Right atrium auricular region (tissue), 2 donors: ENCODE results near the gene NEDD4L. TPM values are rescaled to one million over a fixed set of nuclear protein-coding genes. Genes with fewer than 3 reads are reported as not detected.

Experiments used
- DNase-seq: peaks from one replicate; pipeline ENCODE4 v3.0.0-alpha.2; 2019; ENCODE audit warnings: low spot score
- H3K27ac ChIP-seq, 2 donors: fragments of 200-600 bp; sonication (generic); 1 replicate in 1 of 2; 2 replicates in 1 of 2; pipeline ENCODE4 v1.5.1; 2016 to 2019
- H3K27me3 ChIP-seq, 2 donors: fragments of 200-600 bp; sonication (generic); one replicate each; pipeline versions ENCODE4 v1.5.1 to v1.6.0; 2017 to 2019
- H3K36me3 ChIP-seq: fragments of 200-600 bp; sonication (generic); one replicate; pipeline ENCODE4 v1.5.1; 2016
- H3K4me1 ChIP-seq, 2 donors: fragments of 200-600 bp; sonication (generic); one replicate each; pipeline versions ENCODE4 v1.5.1 to v1.6.0; 2017 to 2019
- H3K4me3 ChIP-seq, 2 donors: fragments of 200-600 bp; sonication (generic); 1 replicate in 1 of 2; 2 replicates in 1 of 2; pipeline ENCODE4 v1.5.1; 2017 to 2019; ENCODE audit warnings: mild to moderate bottlenecking in 1 of 2, moderate library complexity in 1 of 2
- H3K9me3 ChIP-seq, 2 donors: fragments of 200-600 bp; sonication (generic); one replicate each; pipeline ENCODE4 v1.5.1; 2019
- CTCF ChIP-seq, 2 donors: fragments of 200-600 bp; sonication (generic); IDR thresholded peaks; one replicate each; pipeline ENCODE4 v1.5.1; 2019; ENCODE audit warnings: antibody characterized with exemption in 2 of 2
- total RNA-seq, 2 donors: library from RNA; depleted of rRNA; stranded (reverse); fragments of >200 nt; gene quantifications; one replicate each; pipeline ENCODE4 v1.1.0, GENCODE V29; 2016

Gene NEDD4L
- total RNA-seq, 2 donors from 2014 or later, result 45.0 to 68.0 TPM

DNA sequence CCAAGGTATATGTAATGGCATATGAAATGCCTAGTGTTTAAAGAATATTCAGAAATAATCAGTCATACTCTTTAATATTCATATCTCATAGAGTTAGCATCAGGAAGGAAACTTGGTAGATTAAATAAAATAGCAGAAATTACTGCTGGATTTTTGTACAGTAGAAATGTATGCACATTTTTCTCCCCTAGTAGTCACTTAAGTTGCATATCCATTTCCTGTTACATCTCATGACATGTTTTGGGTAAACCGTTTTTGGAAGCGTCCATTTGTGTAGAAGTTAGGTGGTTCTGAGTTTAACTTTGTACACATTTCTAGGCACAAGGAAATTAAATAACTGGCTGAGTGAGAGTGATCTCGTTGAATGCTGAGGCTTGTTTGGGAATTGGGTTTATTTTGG lies 21.9 kb downstream of the NEDD4L start:
- Histone ChIP-seq H3K4me1 (no peaks in the 10 kb centered on the region), H3K4me3 (no peak overlapping the region), H3K27ac (no peak overlapping the region), H3K9me3 (no peaks in the 10 kb centered on the region), H3K36me3 (no peaks in the 10 kb centered on the region), H3K27me3 (no peaks in the 10 kb centered on the region)
- DNase-seq, result no peak
- TF ChIP-seq CTCF (IDR thresholded peaks at IDR 0.05), result no peak

DNA sequence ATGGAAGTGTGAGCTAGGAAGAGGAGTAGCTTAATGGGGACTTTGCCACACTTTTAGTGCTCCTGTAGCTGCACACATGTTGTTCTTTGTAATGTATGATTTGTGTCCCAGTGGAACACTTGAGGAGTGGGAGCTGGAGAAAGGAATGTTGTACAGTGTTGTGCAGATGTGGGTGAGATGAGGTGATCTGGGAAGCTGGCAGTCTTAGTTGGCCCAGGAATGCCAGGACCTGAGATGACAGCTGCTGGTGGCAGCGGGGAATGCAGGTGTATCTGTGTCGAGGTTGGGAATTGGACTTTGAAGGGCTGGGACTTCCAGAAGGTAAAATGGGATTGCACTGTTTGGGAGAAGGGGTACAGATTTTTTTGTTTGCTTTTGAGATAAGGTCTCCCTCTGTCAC lies 23.6 kb downstream of the NEDD4L start:
- Histone ChIP-seq H3K4me1 (no peaks in the 10 kb centered on the region), H3K27me3 (no peaks in the 10 kb centered on the region), H3K9me3 (no peaks in the 10 kb centered on the region), H3K4me3 (no peak overlapping the region), H3K36me3 (no peaks in the 10 kb centered on the region), H3K27ac (no peak overlapping the region)
- TF ChIP-seq CTCF (IDR thresholded peaks at IDR 0.05), result no peak
- no peak for DNase-seq

GRCh38 chr18:58069099-58069498 lies 25.1 kb downstream of the NEDD4L start:
- no peak for TF ChIP-seq CTCF (IDR thresholded peaks at IDR 0.05)
- H3K4me1 ChIP-seq, result no peaks in the 10 kb centered on the region
- H3K27ac ChIP-seq, result no peak overlapping the region
- no peak overlapping the region for H3K4me3 ChIP-seq
- no peaks in the 10 kb centered on the region for H3K27me3 ChIP-seq
- H3K9me3 ChIP-seq, result no peaks in the 10 kb centered on the region
- no peaks in the 10 kb centered on the region for H3K36me3 ChIP-seq
- DNase-seq, result no peak

DNA sequence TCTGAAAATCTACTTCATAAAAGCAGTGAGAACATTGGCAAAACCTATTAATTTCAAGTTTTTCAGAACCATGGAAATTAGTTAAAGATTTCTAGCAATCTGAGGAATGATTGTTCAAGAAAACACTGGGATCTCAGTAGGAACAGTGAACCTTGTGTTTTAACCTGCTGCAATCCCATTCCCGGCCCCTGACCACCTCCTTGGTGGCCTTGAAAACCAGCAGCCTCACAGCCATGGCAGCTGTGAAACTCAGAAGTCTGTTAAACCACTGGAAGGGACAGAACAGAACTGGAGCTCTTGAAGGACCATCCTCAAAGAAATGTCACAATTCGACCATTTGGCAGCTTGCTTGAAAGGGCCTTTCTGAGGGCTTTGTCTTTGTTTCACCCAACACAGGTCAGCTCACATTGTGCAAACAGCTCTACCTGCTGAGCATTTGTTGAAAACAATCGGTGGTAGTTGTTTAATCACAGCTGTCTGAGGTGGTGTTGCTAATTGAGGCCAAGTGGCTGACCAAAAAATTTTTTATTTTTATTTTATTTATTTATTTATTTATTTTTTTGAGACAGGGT lies 25.8 kb downstream of the NEDD4L start:
- no peaks in the 10 kb centered on the region for H3K36me3 ChIP-seq
- no peak for TF ChIP-seq CTCF (IDR thresholded peaks at IDR 0.05)

DNA sequence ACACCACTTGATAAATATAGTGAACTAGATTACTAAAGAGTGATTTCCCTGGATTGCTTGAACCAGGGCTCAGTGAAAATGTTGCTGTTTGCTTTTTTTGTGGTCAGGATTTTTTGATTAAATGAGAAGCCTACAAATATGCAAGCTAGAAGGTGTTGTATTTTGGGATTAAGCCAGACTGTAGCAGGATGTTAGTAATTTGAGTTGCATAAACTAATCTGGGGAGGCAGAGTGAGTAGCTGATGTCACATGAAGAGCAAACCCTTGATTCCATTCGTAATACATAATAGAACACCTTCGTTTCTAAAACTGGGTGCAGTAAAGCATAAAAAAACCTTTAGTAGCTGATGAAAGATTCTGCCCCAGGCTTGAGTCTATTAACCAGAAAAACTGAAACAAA lies 32.0 kb downstream of the NEDD4L start:
- H3K4me3 ChIP-seq, result no peak overlapping the region
- no peaks in the 10 kb centered on the region for H3K27me3 ChIP-seq
- H3K27ac ChIP-seq, result no peak overlapping the region
- no peaks in the 10 kb centered on the region for H3K9me3 ChIP-seq
- H3K36me3 ChIP-seq, result no peaks in the 10 kb centered on the region
- TF ChIP-seq CTCF (IDR thresholded peaks at IDR 0.05), result no peak
- no peaks in the 10 kb centered on the region for H3K4me1 ChIP-seq
- DNase-seq, result no peak

More for the DNA sequence above, 25.8 kb downstream of the NEDD4L start:
- no peak overlapping the region for H3K27ac ChIP-seq
- H3K4me1 ChIP-seq, result no peaks in the 10 kb centered on the region
- H3K9me3 ChIP-seq, result no peaks in the 10 kb centered on the region
- H3K4me3 ChIP-seq, result no peak overlapping the region
- no peak for DNase-seq
- no peaks in the 10 kb centered on the region for H3K27me3 ChIP-seq

GRCh38 chr18:58077329-58077728 lies 33.3 kb downstream of the NEDD4L start:
- H3K9me3 ChIP-seq, result no peaks in the 10 kb centered on the region
- no peak for DNase-seq
- H3K27ac ChIP-seq, result no peak overlapping the region
- H3K36me3 ChIP-seq, result no peaks in the 10 kb centered on the region
- no peak overlapping the region for H3K4me3 ChIP-seq
- H3K27me3 ChIP-seq, result no peaks in the 10 kb centered on the region
- H3K4me1 ChIP-seq, result no peaks in the 10 kb centered on the region
- no peak for TF ChIP-seq CTCF (IDR thresholded peaks at IDR 0.05)
